K562 (cell line): ENCODE measurements around the gene KARS1. TPM values are rescaled to one million over a fixed set of nuclear protein-coding genes. Genes with fewer than 3 reads are reported as not detected.

Experiments used
- CEBPB ChIP-seq: fragments of 450-650 bp; IDR thresholded peaks from 2 replicates; pipeline ENCODE4 v1.6.1; 2016; ENCODE audit warnings: missing genetic modification characterization, missing compliant biosample characterization
- E2F3 ChIP-seq: fragments of 250-450 bp; sonication (Bioruptor Pico); IDR thresholded peaks from 2 replicates; pipeline ENCODE4 v1.4.0; 2020; ENCODE audit warnings: mild to moderate bottlenecking
- EP400 ChIP-seq: fragments of 450-650 bp; IDR thresholded peaks from 2 replicates; pipeline ENCODE4 v1.6.1; 2017; ENCODE audit warnings: antibody characterized with exemption, mild to moderate bottlenecking, moderate library complexity
- FOSL1 ChIP-seq: fragments of 200-800 bp; sonication (Bioruptor generic); conservative IDR thresholded peaks from 2 replicates; pipeline ENCODE4 v1.6.1; 2016; ENCODE audit warnings: missing genetic modification characterization, missing compliant biosample characterization
- HLTF ChIP-seq: fragments of 450-650 bp; IDR thresholded peaks from 2 replicates; pipeline ENCODE4 v1.6.1; 2016
- MBD2 ChIP-seq: sonication (generic); IDR thresholded peaks from 2 replicates; pipeline ENCODE4 v1.6.1; 2016; ENCODE audit warnings: low read depth, borderline replicate concordance
- MCM2 ChIP-seq: fragments of 450-650 bp; IDR thresholded peaks from 2 replicates; pipeline ENCODE4 v1.6.1; 2017; ENCODE audit warnings: low read depth, mild to moderate bottlenecking
- NCOA4 ChIP-seq: fragments of 450-650 bp; IDR thresholded peaks from 2 replicates; pipeline ENCODE4 v1.6.1; 2018; ENCODE audit warnings: mild to moderate bottlenecking; ENCODE audit not compliant: partially characterized antibody
- TRIM24 ChIP-seq, 2 experiments: fragments of 450-650 bp; IDR thresholded peaks; 2 replicates each; pipeline ENCODE4 v1.6.1; 2016
- U2AF2 ChIP-seq: fragments of 200-400 bp; formaldehyde crosslinking; optimal IDR thresholded peaks from 2 replicates; pipeline ENCODE3; 2017; ENCODE audit warnings: low read depth, mild to moderate bottlenecking, low read length
- YY1 ChIP-seq, 3 experiments: IDR thresholded peaks; 2 replicates each; pipeline ENCODE4 v1.6.1; 2011; ENCODE audit warnings: low read length in 2 of 3, mild to moderate bottlenecking in 2 of 3, moderate library complexity in 2 of 3, borderline replicate concordance in 1 of 3, control low read depth in 1 of 3, low read depth in 1 of 3; ENCODE audit not compliant: insufficient read depth in 3 of 3, insufficient replicate concordance in 2 of 3, control insufficient read depth in 1 of 3, insufficient read length in 1 of 3; ENCODE audit errors: extremely low read depth in 1 of 3
- ZBED1 ChIP-seq: IDR thresholded peaks from 2 replicates; pipeline ENCODE4 v1.6.1; 2014
- ZNF282 ChIP-seq: sonication (generic); formaldehyde crosslinking; IDR thresholded peaks from 2 replicates; pipeline ENCODE4 v1.8.1; 2023; ENCODE audit warnings: missing genetic modification reagents
- ZNF778 ChIP-seq: fragments of 450-650 bp; formaldehyde crosslinking; IDR thresholded peaks from 2 replicates; pipeline ENCODE4 v1.4.0; 2020; ENCODE audit warnings: mild to moderate bottlenecking, moderate library complexity
- polyA plus RNA-seq, 8 experiments: library from polyadenylated mRNA; depleted of rRNA in 4 of 8; stranded (reverse) in 5 of 8; unstranded in 3 of 8; fragments of >200 nt; fragmentation: Nextera tagmentation in 2 of 8; fragmentation: Illumina TruSeq in 1 of 8; extraction: Ambion mirVana in 2 of 8; extraction: Trizol in 1 of 8; gene quantifications; 2 replicates each; pipeline versions ENCODE4 v1.2.1 to v1.2.3, GENCODE V29; 2011 to 2014; ENCODE audit warnings: inconsistent platforms in 1 of 8, missing spikeins in 1 of 8
- total RNA-seq, 7 experiments: library from RNA; depleted of rRNA in 6 of 7; stranded (reverse); fragments of >200 nt in 6 of 7; fragmentation: Illumina TruSeq in 2 of 7; extraction: Trizol in 2 of 7; gene quantifications; 2 replicates each; pipeline versions ENCODE4 v1.2.1 to v1.2.3, GENCODE V29; 2011 to 2021; ENCODE audit warnings: low replicate concordance in 1 of 7
- TF ChIP-seq, protein P1 (sequence below): fragments of 450-650 bp; IDR thresholded peaks from 2 replicates; pipeline ENCODE4 v1.7.1; 2018; ENCODE audit warnings: mild to moderate bottlenecking, low read depth; ENCODE audit not compliant: partially characterized antibody
- TF ChIP-seq, protein P2 (sequence below): fragments of 250-450 bp; sonication (Bioruptor Pico); IDR thresholded peaks from 2 replicates; pipeline ENCODE4 v1.5.0; 2021; ENCODE audit warnings: mild to moderate bottlenecking, moderate library complexity
- TF ChIP-seq, protein P3 (sequence below): fragments of 250-450 bp; sonication (Bioruptor Pico); IDR thresholded peaks from 2 replicates; pipeline ENCODE4 v1.8.0; 2022; ENCODE audit warnings: inconsistent platforms, mild to moderate bottlenecking, moderate library complexity, borderline replicate concordance
- TF ChIP-seq, protein P4 (sequence below): fragments of 250-450 bp; sonication (Bioruptor Pico); IDR thresholded peaks from 2 replicates; pipeline ENCODE4 v1.4.0; 2020

Gene KARS1
- total and polyA plus RNA-seq, 9 of the 15 experiments (the other 6 are each of a cell fraction or from before 2014, with no cell fraction given): 223 to 386 (median 304) TPM

GRCh38 chr16:75622761-75623605 is 24.5 kb downstream of the KARS1 start, which contains the start of gene ADAT1 (continued):
- TF ChIP-seq ZNF778 (CRISPR knock-in tag) (no peak), TRIM24 (IDR thresholded peaks at IDR 0.05) (no peak), EP400 (peak; percentile 86), CEBPB (no peak), YY1 (IDR thresholded peaks at IDR 0.05; ENCODE audit: borderline replicate concordance in 1 of 3, control insufficient read depth in 1 of 3, extremely low read depth in 1 of 3, insufficient read depth in 3 of 3, insufficient read length in 1 of 3, insufficient replicate concordance in 2 of 3, low read depth in 1 of 3, low read length in 2 of 3) (no peak), MBD2 (peak; percentile 81; the same call in 1 of the 2 replicates), NCOA4 (no peak), E2F3 (CRISPR knock-in tag) (peak; percentile 88), ZBED1 (no peak), U2AF2 (no peak), FOSL1 (tag) (no peak; the same call in 1 of the 2 replicates), MCM2 (no peak), HLTF (no peak), ZNF282 (CRISPR knock-in tag) (no peak)
- TF ChIP-seq, protein P1, sequence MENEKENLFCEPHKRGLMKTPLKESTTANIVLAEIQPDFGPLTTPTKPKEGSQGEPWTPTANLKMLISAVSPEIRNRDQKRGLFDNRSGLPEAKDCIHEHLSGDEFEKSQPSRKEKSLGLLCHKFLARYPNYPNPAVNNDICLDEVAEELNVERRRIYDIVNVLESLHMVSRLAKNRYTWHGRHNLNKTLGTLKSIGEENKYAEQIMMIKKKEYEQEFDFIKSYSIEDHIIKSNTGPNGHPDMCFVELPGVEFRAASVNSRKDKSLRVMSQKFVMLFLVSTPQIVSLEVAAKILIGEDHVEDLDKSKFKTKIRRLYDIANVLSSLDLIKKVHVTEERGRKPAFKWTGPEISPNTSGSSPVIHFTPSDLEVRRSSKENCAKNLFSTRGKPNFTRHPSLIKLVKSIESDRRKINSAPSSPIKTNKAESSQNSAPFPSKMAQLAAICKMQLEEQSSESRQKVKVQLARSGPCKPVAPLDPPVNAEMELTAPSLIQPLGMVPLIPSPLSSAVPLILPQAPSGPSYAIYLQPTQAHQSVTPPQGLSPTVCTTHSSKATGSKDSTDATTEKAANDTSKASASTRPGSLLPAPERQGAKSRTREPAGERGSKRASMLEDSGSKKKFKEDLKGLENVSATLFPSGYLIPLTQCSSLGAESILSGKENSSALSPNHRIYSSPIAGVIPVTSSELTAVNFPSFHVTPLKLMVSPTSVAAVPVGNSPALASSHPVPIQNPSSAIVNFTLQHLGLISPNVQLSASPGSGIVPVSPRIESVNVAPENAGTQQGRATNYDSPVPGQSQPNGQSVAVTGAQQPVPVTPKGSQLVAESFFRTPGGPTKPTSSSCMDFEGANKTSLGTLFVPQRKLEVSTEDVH: peak; percentile 95
- TF ChIP-seq, protein P2, sequence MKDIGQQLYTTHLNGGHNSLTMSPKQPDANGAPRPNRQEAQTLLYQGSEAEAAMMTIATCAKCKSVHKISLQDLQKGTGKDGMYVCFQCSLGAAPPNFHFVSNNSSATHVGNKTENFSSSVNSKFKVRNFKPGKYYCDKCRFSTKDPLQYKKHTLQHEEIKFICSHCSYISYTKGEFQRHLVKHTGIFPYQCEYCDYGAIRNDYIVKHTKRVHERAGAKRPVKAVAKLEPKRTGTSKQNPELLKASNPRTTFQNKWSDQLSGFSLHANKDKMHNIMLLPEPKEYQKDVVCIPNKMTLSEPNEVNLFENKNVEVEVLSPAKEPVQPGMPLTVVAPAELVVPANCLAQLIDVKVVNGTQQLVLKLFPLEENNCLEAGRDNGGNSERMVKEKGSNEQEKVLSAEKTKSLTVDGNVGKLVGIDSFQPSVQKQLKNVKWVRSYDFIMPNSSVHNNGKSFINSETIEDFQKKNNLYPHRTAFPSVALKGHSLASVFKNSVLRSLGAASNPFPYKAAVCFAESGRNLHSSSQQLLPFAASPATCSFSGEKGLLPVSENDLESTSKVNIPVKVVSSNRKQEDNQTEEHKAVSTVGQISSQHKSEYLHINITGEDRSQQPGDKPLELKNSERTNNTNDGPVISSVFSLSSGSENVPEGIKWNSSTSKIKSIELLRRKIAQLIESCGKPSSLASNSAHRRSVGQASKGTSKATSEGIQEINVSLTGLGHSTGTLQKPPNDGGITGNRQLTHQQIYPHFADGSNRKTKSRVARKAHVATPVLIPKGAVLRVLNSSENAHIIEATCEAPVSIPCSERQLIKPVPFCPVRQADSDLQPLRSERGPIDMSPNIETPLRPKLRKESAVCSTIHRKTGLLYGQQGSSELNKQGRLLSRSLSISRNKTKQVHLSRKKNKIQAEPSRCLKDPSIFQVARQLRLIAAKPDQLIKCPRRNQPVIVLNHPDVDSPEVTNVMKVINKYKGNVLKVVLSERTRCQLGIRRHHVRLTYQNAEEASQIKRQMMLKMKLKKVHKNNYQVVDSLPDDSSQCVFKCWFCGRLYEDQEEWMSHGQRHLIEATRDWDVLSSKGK: no peak
- TF ChIP-seq, protein P3, sequence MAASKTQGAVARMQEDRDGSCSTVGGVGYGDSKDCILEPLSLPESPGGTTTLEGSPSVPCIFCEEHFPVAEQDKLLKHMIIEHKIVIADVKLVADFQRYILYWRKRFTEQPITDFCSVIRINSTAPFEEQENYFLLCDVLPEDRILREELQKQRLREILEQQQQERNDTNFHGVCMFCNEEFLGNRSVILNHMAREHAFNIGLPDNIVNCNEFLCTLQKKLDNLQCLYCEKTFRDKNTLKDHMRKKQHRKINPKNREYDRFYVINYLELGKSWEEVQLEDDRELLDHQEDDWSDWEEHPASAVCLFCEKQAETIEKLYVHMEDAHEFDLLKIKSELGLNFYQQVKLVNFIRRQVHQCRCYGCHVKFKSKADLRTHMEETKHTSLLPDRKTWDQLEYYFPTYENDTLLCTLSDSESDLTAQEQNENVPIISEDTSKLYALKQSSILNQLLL (CRISPR knock-in tag): no peak
- TF ChIP-seq, protein P4, sequence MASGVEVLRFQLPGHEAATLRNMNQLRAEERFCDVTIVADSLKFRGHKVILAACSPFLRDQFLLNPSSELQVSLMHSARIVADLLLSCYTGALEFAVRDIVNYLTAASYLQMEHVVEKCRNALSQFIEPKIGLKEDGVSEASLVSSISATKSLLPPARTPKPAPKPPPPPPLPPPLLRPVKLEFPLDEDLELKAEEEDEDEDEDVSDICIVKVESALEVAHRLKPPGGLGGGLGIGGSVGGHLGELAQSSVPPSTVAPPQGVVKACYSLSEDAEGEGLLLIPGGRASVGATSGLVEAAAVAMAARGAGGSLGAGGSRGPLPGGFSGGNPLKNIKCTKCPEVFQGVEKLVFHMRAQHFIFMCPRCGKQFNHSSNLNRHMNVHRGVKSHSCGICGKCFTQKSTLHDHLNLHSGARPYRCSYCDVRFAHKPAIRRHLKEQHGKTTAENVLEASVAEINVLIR (CRISPR knock-in tag): peak; percentile 91
